ENCODE data around the gene GNB1L.

GRCh38 chr22:19870153-19871022 is 15.7 kb upstream of the GNB1L start:
- no peak for TF ChIP-seq CTCF (IDR thresholded peaks at IDR 0.05)
- TF ChIP-seq EZH2phosphoT487 (IDR thresholded peaks at IDR 0.05) = no peak

Measured in neural progenitor cell (in vitro differentiated cells).